HG03460 (cell line): Measurements from ENCODE around the gene SYT5.
"Not testable (repeated sequence)": the region's sequence is repeated elsewhere in the genome, so short reads cannot be mapped to it uniquely, and the experiment has no call there.

Experiments
- ATAC-seq: cut with Tn5 transposase; IDR thresholded peaks from one replicate; pipeline ENCODE4 v1.9.1; 2021; ENCODE audit not compliant: unreplicated experiment

SYT5 gene

GRCh38 chr19:55179606-55180484, at the start of gene SYT5:
TSS of gene SYT5 (minus strand) at chr19:55180289. CDS start at chr19:55179041, 1,248 bp downstream.
- no peak for ATAC-seq

GRCh38 chr19:55229789-55230182, 49.7 kb upstream of the SYT5 start:
- no peak for ATAC-seq

GRCh38 chr19:55229145-55229788, 49.2 kb upstream of the SYT5 start:
- ATAC-seq, result no peak

- no peak for ATAC-seq
Observed at GRCh38 chr19:55228403-55229031, 48.4 kb upstream of the SYT5 start, which contains the start of gene TMEM86B. TSS of gene TMEM86B (minus strand) at chr19:55228763. CDS start at chr19:55228741, 22 bp downstream.

GRCh38 chr19:55228015-55228391, 47.9 kb upstream of the SYT5 start:
- no peak for ATAC-seq

DNA sequence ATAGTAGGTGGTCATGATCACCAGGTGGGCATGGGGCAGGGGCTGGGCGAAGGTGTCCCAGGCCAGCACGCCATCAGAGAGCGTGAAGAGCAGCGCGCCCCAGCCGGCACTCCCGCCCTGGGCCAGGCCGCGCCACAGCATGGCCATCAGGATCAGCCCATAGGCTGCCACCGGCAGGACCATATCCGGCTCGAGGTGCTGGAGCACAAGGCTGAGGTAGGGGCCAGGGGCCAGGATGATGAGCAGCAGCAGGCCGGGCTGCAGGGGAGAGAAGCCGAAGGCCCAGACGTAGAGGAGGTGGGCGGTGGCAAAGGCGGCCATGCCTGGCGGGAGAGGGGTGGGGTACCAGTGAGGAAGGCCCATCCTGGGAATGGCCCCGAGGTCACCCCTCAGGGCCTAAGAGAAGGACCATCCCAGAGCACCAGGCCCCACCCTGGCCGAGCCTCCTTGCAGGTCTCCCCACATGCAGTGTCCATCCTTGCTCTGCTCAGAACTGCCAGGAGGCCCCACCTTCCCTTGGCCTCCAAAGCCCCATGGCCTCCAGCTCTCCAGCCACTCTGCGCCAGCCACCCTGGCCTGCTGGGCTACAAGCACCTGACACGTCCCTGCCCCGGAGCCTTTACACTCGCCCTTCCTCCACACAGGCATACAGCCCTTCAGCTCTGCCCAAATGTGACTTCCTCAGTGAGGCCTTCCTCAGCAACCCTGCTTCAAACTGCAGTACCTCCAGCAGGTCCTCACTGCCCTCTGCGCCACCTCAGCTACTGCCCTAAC, 47.3 kb upstream of the SYT5 start:
- ATAC-seq, result no peak

DNA sequence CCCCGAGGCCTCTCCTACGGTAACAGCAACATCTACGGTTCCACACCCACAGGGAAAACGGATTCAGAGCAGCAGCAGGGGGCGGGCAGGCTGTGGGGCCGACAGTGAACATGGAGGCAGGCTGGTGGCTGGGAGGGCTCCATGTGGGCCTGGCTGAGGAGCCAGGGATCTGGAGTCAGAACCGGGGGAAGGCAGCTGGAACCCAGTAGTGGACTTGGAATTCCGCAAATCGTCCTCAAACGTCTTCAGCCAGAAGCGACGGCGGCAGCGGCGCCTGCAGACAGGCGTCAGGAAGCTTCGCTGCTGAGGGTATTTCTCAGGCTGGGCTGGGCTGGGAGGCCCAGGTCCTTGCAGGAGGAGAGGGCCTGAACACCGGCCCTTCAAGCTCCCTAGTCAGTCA, 46.7 kb upstream of the SYT5 start:
- ATAC-seq, result no peak

DNA sequence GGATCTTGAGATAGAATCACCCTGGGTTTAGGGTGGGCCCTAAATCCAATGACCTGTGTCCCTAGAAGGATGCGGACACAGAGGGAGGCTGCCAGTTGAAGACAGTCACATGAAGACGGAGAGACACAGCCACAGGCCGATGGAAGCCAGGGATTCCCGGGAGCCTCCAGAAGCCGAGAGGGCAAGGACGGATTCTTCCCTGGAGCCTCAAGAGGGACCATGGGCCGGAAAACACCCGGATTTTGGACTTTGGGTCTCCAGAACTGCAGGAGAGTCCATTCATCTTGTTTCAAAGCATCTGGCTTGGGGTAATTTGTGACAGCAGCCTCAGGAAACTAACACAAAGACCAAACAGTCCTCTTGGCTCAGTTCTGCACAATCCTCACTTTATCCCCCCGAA, 46.2 kb upstream of the SYT5 start:
- no peak for ATAC-seq

GRCh38 chr19:55225415-55225958, 45.4 kb upstream of the SYT5 start:
- ATAC-seq, result no peak

DNA sequence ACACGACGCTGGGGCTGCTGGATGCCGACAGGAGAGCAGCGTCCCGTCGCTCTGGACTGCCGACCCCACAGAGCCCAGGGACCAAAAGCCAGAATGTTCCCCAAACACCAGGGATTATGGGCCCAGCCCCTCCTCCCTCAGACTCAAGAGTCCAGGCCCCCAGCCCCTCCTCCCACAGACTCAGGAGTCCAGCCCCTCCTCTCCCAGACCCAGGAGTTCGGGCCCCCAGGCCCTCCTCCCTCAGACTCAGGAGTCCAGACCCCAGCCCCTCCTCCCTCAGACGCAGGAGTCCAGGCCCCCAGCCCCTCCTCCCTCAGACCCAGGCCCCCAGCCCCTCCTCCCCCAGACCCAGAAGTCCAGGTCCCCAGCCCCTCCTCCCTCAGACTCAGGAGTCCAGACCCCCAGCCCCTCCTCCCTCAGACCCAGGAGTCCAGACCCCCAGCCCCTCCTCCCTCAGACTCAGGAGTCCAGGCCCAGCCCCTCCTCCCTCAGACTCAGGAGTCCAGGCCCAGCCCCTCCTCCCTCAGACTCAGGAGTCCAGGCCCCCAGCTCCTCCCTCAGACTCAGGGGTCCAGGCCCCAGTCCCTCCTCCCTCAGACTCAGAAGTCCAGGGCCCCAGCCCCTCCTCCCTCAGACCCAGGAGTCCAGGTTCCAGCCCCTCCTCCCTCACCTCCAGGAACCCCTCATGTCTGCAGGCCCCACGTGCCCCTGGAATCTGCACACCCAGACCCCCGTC, 44.8 kb upstream of the SYT5 start:
- not testable (repeated sequence) for ATAC-seq

DNA sequence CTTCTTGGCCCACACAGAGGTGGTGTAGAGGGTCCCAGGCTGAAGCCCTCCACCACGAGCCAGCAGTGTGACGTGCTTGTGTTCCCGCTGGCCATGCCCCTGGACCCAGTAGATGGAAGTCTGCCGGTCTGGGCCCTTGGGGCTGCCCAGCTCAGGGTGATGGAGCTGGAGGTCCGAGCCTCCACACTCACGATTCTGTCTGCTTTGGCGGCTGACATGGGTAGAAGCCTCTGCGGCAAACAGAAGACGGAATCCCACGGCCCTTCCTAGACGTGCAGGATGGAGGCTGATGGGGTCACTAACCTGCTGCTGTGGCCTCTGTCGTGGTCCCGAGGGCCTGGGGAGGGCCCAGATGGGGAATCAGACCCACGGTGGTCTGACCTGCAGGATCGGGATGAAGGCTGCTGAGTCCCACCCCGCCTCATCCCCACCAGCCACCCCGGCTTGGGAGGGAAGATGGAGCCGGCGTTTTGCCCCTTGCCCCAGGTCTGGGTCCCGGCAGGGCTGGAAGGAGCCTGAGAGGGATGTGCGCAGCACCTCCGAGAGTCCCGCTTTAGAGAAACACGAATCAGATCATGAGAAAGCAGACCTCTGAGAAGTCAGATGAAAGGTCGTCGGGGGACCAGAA, 44.1 kb upstream of the SYT5 start:
- no peak for ATAC-seq

- ATAC-seq, result no peak
Observed at GRCh38 chr19:55223291-55224037, 43.4 kb upstream of the SYT5 start.

- no peak for ATAC-seq
Observed at GRCh38 chr19:55220525-55220924, 40.4 kb upstream of the SYT5 start.

DNA sequence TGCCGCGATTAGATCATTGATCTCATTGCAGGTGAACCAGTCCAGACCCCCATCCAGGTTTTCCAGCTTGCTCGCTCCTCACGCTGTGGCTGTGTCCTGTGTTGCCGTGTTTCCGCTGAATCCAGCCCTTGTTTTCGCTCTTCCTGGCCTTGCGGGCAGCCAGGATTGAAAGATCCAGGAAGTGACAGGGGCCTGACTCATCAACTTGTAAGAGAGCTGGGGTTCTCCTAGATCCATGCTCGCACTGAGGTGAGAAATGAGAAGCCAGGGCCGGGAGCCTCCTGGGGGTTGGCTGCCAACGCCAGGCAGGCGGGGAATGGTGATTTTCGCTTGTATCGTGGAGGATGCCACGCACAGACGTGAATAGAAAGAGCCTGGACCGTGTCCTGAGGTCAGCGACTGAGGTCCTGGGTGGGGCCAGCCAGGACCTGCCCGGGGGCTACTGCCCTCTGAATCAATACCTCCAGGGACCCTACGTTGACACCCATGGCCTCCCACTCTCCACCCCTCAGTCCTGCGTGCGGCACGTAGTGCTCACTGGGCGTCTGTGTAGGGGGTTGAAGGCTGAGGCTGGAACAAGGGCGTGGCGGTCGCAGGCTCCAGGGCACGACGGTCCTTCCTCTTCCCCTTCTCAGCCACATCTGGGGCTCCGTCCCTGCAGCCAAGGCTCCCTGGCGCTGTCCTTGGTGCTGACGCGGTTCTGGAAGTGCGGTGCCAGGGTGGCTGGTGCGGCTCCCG, 36.5 kb upstream of the SYT5 start:
- ATAC-seq, result no peak

- no peak for ATAC-seq
Observed at GRCh38 chr19:55213547-55213946, 33.5 kb upstream of the SYT5 start.

- ATAC-seq, result no peak
Observed at GRCh38 chr19:55212447-55212846, 32.4 kb upstream of the SYT5 start.

- ATAC-seq, result no peak
Observed at GRCh38 chr19:55209693-55210472, 29.8 kb upstream of the SYT5 start.
